ENCODE measurements around the gene CTSC.

DNA sequence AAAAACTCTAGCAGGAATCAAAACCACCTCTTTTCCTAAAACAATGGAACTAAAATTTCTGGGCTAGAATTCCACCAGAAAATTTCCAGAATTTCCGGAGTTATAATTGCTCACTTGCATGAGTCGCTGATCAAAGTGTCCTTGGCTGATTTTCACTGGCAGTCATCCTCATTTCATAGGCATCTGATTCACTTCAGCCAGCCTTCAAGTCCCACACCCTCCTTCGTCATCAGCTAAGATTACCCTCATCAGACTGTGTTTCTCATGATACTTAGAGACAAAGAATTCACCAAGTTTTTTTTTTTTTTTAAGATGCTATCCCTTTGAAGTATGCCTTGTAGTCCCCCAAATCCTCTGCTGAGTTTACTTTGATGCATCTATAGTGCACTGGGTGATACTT, 90.8 kb downstream of the CTSC start:
- TF ChIP-seq, protein P1, sequence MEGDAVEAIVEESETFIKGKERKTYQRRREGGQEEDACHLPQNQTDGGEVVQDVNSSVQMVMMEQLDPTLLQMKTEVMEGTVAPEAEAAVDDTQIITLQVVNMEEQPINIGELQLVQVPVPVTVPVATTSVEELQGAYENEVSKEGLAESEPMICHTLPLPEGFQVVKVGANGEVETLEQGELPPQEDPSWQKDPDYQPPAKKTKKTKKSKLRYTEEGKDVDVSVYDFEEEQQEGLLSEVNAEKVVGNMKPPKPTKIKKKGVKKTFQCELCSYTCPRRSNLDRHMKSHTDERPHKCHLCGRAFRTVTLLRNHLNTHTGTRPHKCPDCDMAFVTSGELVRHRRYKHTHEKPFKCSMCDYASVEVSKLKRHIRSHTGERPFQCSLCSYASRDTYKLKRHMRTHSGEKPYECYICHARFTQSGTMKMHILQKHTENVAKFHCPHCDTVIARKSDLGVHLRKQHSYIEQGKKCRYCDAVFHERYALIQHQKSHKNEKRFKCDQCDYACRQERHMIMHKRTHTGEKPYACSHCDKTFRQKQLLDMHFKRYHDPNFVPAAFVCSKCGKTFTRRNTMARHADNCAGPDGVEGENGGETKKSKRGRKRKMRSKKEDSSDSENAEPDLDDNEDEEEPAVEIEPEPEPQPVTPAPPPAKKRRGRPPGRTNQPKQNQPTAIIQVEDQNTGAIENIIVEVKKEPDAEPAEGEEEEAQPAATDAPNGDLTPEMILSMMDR (IDR thresholded peaks at IDR 0.05; ENCODE audit: low read depth, low read length, poor library complexity, severe bottlenecking) = no peak
- TF ChIP-seq EZH2phosphoT487 (IDR thresholded peaks at IDR 0.05; ENCODE audit: borderline replicate concordance, low read length) = no peak
